Lower leg skin (tissue), 3 donors: ENCODE results near the gene IRF6.

Experiments
- CTCF ChIP-seq, 3 donors: fragments of 450-650 bp; IDR thresholded peaks; one replicate each; pipeline ENCODE4 v1.5.1; 2016; ENCODE audit warnings: antibody characterized with exemption in 3 of 3, mild to moderate bottlenecking in 3 of 3, moderate library complexity in 2 of 3
- POLR2A ChIP-seq, 2 donors: fragments of 450-650 bp; IDR thresholded peaks; one replicate each; pipeline ENCODE4 v1.6.1; 2016 to 2017; ENCODE audit warnings: antibody characterized with exemption in 2 of 2, mild to moderate bottlenecking in 1 of 2, moderate library complexity in 1 of 2

DNA sequence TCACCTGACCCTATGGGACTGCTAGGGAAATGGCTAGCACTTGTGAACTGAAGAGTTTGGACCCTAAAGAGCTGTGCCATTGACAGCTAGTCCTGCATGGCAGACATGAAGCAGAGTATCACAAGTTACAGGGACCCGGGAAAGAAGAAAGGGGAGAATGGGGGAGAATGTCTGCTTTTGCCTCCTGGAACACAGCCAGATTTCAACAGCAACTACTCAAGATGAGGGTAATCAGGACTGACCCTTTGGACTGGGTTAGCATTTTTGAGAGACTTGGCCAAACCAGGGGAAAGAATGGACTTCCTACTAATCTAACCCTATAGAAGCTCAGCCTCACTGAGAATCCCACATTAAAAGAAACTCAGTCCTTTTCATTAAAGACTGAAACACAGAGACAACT is 13.1 kb upstream of the IRF6 start:
- TF ChIP-seq CTCF (IDR thresholded peaks at IDR 0.05) (no peak), POLR2A (IDR thresholded peaks at IDR 0.05) (no peak)
